GM23338 (cell line): ENCODE measurements around the gene MAST3.

Source experiments
- CREB1 ChIP-seq: fragments of 250-450 bp; sonication (Bioruptor Pico); IDR thresholded peaks from 2 replicates; pipeline ENCODE4 v1.5.0; 2020; ENCODE audit warnings: low read depth, mild to moderate bottlenecking, moderate library complexity
- CTCF ChIP-seq, 2 experiments: fragments of 200-600 bp in 1 of 2; sonication (generic) in 1 of 2; conservative IDR thresholded peaks; 2 replicates each; pipeline versions ENCODE4 v1.5.1 to v1.6.1; 2016 to 2017; ENCODE audit warnings: antibody characterized with exemption in 2 of 2, low read depth in 2 of 2, mild to moderate bottlenecking in 2 of 2, moderate library complexity in 1 of 2
- EZH2phosphoT487 ChIP-seq: fragments of 200-600 bp; sonication (generic); IDR thresholded peaks from one replicate; pipeline ENCODE4 v1.8.1; 2018; ENCODE audit warnings: antibody characterized with exemption; ENCODE audit not compliant: unreplicated experiment
- POLR2AphosphoS5 ChIP-seq: IDR thresholded peaks from 2 replicates; pipeline ENCODE4 v1.6.1; 2016; ENCODE audit warnings: antibody characterized with exemption, low read depth

GRCh38 chr19:18119013-18119716 lies 21.6 kb downstream of the MAST3 start:
- no peak for TF ChIP-seq POLR2AphosphoS5
- no peak for TF ChIP-seq CTCF (conservative IDR thresholded peaks at IDR 0.05; ENCODE audit: low read depth in 2 of 2)
- no peak for TF ChIP-seq EZH2phosphoT487
- no peak for TF ChIP-seq CREB1 (CRISPR knock-in tag)
